Posterior cingulate gyrus (tissue), 11 donors: ENCODE measurements around the gene CELF2.

Experiments used
- DNase-seq, 10 donors: peaks; one replicate each; pipeline versions ENCODE4 v3.0.0 to v3.0.0-alpha.2; 2020 to 2021; ENCODE audit warnings: mixed read lengths in 3 of 10
- intact Hi-C: fragments of 100-400 bp; cut with DNase I; formaldehyde crosslinking; loops from one replicate; pipeline ENCODE4 v1.15.1; 2023

CELF2 gene

DNA sequence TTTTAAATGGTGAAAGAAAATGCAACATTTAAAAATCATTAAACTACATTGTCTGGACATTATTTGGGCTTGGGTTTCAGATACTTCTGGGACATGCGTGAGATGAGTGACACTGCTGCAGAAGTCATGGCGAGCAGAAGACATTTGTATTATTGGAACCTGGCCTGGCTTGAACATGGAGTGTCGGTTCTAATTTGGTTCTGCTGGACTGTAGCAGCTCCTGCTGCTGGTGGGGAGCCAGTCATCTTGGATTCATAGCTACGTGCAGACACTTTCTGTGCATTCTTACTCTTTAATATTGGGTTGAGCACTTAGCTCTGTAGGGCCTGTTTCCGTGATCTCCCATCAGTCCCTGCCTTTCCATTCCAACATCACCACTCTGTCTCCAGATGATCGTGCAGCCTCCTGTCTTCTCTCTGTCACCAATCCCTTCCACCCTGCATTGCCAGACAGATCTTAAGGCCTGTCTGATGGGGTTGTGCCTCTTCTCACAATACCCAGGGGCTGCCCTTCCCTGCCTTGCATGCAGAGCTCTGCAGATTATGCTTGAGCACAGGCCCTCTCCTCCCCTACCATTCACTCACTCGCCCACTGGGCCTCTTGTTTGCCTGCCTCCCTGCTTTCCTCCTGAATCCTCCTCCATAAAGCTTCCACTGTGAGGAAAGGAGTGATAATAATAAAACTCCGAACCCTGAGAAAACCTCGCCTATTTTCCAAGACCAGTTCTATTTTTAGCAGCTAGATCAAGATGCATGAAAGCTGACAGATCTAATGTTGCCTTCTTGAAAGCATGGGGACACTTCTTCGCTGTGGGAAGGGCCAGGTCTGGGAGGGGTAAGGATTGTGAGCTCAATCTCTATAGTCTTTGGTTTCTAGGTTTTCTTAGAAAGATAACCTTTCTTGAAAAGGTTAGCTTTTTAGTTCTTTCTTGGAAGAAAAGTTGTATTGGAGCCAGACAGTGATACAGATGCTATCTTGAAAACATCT, 32.9 kb downstream of the CELF2 start:
- intact Hi-C loops: no loop called here
- DNase-seq: no peak

DNA sequence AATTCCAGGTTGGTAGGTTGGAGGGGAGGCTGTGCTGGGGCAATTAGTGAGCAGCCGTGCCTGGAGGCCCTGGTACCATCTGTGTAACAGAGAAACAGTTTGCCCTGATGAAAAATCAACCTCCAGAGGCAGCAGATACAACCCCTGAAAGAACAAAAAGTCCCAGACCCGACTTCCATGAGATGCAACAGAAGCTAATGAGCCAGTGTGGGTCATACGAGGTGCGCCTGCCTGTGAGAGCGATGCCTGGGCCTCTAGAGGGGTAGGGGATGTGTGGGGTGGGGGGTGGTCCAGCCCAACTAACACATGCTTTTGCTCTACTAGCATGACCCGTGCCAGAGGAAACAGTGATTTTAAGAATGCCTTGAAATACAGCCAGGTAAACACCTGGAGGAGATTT, 39.3 kb downstream of the CELF2 start:
- intact Hi-C loops: no loop called here
- DNase-seq: no peak

DNA sequence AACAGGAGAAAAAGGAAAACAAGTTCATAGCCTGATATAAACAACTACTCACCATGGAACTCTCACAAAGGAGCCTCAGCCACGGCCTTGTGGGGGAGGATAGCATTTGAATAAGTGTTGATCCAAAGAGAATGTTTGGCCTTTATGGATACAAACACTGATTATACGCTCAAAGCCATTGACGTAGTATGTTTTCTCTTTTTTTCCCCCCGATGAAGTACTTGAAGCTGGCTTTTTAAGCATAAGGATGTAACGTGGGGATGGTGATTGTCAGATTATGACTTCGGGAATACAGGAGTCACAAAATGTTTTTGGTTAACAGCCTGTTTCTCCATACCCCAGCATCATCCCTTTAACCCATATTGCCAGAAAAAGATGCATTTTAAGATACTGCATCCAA, 39.8 kb downstream of the CELF2 start:
- no peak for DNase-seq
- intact Hi-C loops: no loop called here

GRCh38 chr10:11057994-11058393, 40.3 kb downstream of the CELF2 start:
- no peak for DNase-seq
- intact Hi-C loops: no loop called here

DNA sequence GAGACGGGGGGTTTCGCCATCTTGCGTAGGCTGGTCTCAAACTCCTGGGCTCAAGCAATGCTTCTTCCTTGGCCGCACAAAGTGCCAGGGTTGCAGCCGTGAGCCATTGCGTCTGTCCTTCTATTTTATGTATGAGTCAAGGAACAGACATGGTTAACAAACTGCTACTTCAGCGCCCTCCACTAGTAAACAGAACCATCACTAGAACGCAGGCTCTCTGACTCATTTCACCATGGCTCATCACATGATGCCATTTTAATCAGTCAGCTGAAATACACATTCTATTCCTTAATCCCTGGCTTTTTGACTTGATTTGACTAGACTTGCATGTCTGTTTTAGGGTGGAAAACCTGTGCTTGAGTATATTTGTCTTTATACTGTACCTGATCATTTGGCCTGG, 41.3 kb downstream of the CELF2 start:
- intact Hi-C loops: no loop called here
- no peak for DNase-seq

- intact Hi-C loops: no loop called here
- DNase-seq: no peak
Measured at GRCh38 chr10:11063856-11064255, 46.2 kb downstream of the CELF2 start.

GRCh38 chr10:11064832-11065231, 47.2 kb downstream of the CELF2 start:
- intact Hi-C loops: no loop called here

DNA sequence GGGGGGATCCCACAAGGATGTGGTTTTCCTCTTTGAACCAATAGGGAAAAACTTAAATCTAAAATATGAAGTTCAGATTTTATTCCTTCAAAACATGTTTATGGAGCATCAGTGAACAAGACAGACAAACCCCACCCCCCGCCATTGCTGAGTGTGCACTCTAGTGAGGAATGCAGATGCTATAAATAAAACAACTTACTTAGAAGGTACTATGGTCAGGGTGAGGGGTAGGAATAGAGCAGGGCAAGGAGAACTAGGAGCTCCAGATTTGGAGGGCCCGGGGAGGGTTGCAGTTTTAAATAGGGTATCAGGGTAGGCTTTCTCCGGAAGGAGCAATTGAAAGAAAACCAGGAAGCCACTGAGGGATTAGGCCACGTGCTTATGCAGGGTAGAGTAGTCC, 47.9 kb downstream of the CELF2 start:
- no peak for DNase-seq
- intact Hi-C loops: no loop called here

More at GRCh38 chr10:11064832-11065231, 47.2 kb downstream of the CELF2 start:
- no peak for DNase-seq

- intact Hi-C loops: no loop called here
Measured at GRCh38 chr10:11066520-11066919, 48.8 kb downstream of the CELF2 start.

DNA sequence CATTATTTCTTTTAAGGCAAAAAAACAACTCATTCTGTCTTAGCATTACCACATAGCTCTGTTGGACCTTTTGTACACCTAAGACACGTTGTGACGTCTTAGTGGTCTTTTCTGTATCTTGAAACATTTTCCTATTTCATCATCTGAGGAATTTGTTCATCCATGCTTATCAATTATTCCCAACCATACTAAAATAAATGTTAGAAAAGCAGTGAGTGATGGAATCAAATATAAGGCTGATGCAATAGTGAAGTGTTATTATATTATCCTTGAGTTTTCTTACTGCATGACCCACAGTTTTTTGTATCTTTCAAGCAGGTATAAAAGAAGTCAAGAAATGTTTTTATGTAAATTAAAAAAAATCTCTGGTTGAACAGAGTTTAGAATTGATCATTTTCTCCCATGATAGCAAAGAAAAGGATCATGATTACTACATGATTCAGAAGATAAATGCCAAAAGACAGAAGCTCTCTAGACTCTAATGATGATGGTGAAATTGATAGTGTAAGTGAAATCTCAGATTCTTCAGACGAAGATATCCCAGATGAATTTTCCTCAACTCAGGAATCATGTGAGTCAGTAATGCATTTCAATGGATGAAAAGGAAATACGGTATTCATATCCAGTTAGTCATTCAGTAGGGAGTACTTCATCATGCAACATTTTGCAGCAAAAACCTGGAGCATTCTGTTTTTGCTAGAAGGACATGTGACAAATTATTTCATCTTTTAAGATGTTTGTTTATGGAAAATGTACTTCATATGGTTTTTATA, 51.4 kb downstream of the CELF2 start:
- no peak for DNase-seq
- intact Hi-C loops: no loop called here

More at GRCh38 chr10:11066520-11066919, 48.8 kb downstream of the CELF2 start:
- DNase-seq: no peak

- no peak for DNase-seq
- intact Hi-C loops: no loop called here
Measured at GRCh38 chr10:11073410-11073809, 55.7 kb downstream of the CELF2 start.

DNA sequence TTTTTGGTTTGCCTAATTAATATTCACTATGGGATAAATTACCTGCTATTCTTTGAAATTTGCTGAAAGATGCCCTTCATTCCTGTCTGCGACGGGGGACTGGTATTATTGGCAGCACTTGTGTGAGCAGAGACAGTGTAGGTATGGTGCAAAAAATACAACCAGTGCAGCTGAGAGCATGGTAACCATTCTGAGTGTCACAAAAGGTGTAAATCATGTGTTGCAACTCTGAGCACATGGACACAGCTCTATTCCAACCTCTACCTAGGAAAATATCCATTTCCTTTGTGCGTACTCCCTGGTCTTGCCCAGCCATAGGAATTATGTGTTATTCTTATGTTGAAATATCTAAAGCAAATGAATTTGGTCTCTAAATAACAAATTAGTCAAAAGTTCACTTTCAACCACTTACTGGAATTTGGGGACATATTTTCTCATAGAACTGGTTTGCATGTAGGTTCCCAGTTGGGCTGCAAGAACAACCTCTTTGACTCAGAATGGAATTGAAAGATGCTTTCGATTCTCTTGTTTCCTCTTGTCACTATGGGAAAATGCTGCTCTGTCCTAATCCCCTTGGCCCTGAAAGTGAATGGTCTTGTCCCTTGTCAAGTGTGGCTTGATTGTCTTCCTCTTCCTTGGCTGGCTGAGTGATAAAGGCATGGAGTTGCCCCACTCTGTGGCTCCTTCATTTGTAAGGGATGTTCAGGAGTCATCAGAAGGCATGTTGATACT, 57.0 kb downstream of the CELF2 start:
- intact Hi-C loops: no loop called here
- no peak for DNase-seq

- no peak for DNase-seq
- intact Hi-C loops: no loop called here
Measured at GRCh38 chr10:11076221-11076620, 58.5 kb downstream of the CELF2 start.

GRCh38 chr10:11080564-11080984, 62.9 kb downstream of the CELF2 start:
- intact Hi-C loops: no loop called here
- DNase-seq: no peak

- DNase-seq: no peak
- intact Hi-C loops: no loop called here
Measured at GRCh38 chr10:11081408-11081807, 63.7 kb downstream of the CELF2 start.

DNA sequence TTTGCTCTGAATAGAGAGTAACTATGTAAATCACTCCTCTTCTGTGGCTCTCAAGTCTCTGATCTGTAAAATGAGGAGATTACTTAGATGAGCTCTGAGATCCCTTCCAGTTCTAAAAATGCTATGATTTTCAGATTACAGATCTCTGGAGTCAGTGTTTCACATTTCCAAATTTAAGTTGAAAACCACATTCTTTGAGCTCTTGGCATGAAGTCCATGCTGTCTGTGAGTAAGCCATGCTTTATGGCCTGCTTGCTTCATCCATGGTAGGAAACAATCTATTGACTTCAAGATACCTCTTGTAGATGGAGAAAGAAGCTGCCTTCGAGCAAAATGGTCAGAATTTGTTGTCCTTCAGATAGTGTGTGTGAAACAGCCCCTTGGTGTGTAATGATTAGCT, 64.9 kb downstream of the CELF2 start:
- intact Hi-C loops: no loop called here
- no peak for DNase-seq

DNA sequence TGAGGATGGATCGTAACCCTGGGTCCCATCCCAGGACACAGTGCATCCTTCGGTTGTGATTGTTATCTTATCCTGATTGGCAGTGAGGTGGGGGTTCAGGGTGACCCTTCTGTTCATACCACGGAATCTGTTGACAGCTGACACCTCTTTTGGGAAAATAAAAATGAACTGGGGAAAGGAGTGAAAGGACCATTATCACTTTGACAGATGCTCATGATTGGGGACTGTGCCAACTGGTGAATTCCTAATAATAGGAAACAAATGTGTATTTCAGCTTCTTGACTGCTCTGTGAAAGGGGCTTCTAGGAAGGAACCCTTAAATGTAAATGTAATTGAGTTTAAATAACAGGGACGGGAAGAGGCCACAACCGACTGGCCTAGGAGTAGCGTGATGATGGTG, 65.4 kb downstream of the CELF2 start:
- intact Hi-C loops: no loop called here
- no peak for DNase-seq

DNA sequence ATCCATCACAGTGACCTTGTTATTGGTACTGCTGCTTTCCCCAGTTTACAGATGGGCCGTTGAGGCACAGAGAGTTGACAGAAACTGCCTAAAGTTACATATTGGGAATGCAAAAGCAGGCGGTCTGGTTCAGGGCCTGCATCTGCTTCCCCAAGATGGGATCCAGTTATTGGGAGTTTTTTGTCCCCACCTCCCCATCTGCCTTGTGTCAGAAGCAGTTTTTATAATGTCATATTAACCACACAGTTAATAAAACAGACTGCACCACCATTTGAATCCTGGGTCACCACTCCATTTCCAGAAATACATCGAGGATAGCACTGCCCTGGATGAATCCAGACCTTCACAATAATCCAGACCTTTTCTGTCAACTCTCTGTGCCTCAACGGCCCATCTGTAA, 67.9 kb downstream of the CELF2 start:
- no peak for DNase-seq
- intact Hi-C loops: no loop called here

DNA sequence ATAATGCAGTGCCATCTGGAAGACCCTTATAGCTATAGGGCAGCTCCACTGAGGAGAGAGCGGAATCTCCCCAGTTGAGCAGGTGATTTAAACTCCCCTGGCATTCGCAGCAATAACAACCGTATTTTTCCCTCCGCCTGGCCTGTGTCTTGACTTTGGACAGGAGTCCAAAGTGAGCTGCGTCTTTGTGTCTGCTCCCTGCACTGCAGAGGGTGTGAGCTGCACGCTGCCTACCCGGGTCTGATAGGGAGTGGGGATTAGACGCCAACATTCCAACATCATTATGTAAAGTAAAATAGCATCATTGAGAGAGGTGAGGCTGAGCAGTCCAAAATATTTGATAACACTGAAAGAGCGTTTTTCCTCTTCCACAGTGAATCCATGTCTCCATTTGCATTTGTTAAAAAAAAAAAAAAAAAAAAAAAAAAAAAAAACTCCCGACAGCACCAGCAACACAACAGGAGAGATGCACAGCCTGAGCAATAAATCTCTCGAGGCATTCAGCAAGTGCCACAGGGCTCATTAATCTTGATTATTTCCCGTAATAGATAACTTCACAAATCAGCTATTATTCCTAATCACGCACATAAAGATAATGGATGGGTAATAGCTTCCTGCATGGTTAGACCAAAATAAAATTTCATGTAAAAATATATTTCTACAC, 68.6 kb downstream of the CELF2 start:
- intact Hi-C loops: no loop called here
- no peak for DNase-seq

GRCh38 chr10:11087372-11087771, 69.7 kb downstream of the CELF2 start:
- DNase-seq: no peak
- intact Hi-C loops: no loop called here
